HCT116 (cell line): ENCODE measurements around the gene LPAR3. TPM values are rescaled to one million over a fixed set of nuclear protein-coding genes. Genes with fewer than 3 reads are reported as not detected.

ENCODE experiments used
- ATAC-seq: fragments of 200-7000 bp; cut with Tn5 transposase; 2 replicates; pipeline ENCODE4 v1.9.1; 2020; ENCODE audit warnings: mild to moderate bottlenecking, moderate library complexity
- BruUV-seq: library from RNA; stranded (reverse); fragments of 400-500 nt; replicated peaks from 2 replicates; lab custom pipeline; 2021; lab: Mats Ljungman, UMichigan
- CTCF ChIA-PET: fragments of 300-600 bp; sonication (Branson Sonifier 250); formaldehyde crosslinking; loops from one replicate; lab custom pipeline; 2021; ENCODE audit warnings: antibody characterized with exemption; lab: Charles Lee
- POLR2A ChIA-PET: fragments of 300-600, 350-600 bp; sonication (Branson Sonifier 250); formaldehyde crosslinking; loops from one replicate; lab custom pipeline; 2021; ENCODE audit warnings: antibody characterized with exemption; lab: Charles Lee
- RAD21 ChIA-PET, 2 experiments: fragments of 300-600 bp; sonication (Branson Sonifier 250); formaldehyde crosslinking; loops; one replicate each; lab custom pipeline; 2023; ENCODE audit warnings: low total read pairs in 2 of 2; ENCODE audit not compliant: uncharacterized antibody in 2 of 2, unreplicated experiment in 2 of 2, low non-redundant PET in 1 of 2; lab: Charles Lee
- DNase-seq: peaks from one replicate; pipeline ENCODE4 v3.0.0-alpha.2; 2010; ENCODE audit warnings: low read depth, low spot score
- H2AFZ ChIP-seq: fragments of 200-600 bp; shearing (Covaris generic), sonication (generic); 2 replicates; pipeline ENCODE4 v1.6.1; 2017; ENCODE audit warnings: low read depth, mixed run types, mixed read lengths, antibody characterized with exemption, low read length; ENCODE audit not compliant: poor library complexity, severe bottlenecking
- H3K27ac ChIP-seq: 2 replicates; pipeline ENCODE4 v1.5.1; 2012; ENCODE audit warnings: low read depth, low read length
- H3K27me3 ChIP-seq: fragments of 200-600 bp; sonication (generic); 2 replicates; pipeline ENCODE4 v1.6.1; 2016; ENCODE audit warnings: mixed run types, low read length, mixed read lengths; ENCODE audit not compliant: insufficient read depth
- H3K36me3 ChIP-seq, 2 experiments: fragments of 200-500 bp in 1 of 2; fragments of 200-600 bp in 1 of 2; sonication (Bioruptor generic) in 1 of 2; sonication (generic) in 1 of 2; 2 replicates each; pipeline versions ENCODE4 v1.5.1 to v1.6.1; 2014 to 2016; ENCODE audit warnings: low read length in 2 of 2, inconsistent platforms in 1 of 2, mixed read lengths in 1 of 2, mixed run types in 1 of 2; ENCODE audit not compliant: insufficient read depth in 2 of 2, control insufficient read depth in 1 of 2
- H3K4me1 ChIP-seq, 2 experiments: fragments of 200-600 bp in 1 of 2; sonication (generic) in 1 of 2; 2 replicates each; pipeline versions ENCODE4 v1.5.1 to v1.6.1; 2012 to 2017; ENCODE audit warnings: low read length in 2 of 2, inconsistent platforms in 1 of 2, mild to moderate bottlenecking in 1 of 2, mixed read lengths in 1 of 2, mixed run types in 1 of 2, moderate library complexity in 1 of 2; ENCODE audit not compliant: insufficient read depth in 2 of 2, control insufficient read depth in 1 of 2
- H3K4me2 ChIP-seq: fragments of 200-600 bp; sonication (generic); 2 replicates; pipeline ENCODE4 v1.6.1; 2017; ENCODE audit warnings: mixed run types, low read length, mixed read lengths
- H3K4me3 ChIP-seq, 2 experiments: fragments of 200-600 bp in 1 of 2; sonication (generic) in 1 of 2; replicated peaks in 1 of 2; 2 replicates each; pipeline ENCODE4 v1.5.1; 2011 to 2016; ENCODE audit warnings: low read length in 2 of 2, control low read depth in 1 of 2, low read depth in 1 of 2, mild to moderate bottlenecking in 1 of 2, mixed read lengths in 1 of 2, mixed run types in 1 of 2
- H3K79me2 ChIP-seq: fragments of 200-600 bp; sonication (generic); 2 replicates; pipeline ENCODE4 v1.6.1; 2017; ENCODE audit warnings: mild to moderate bottlenecking, mixed run types, low read length, moderate library complexity, mixed read lengths; ENCODE audit not compliant: insufficient read depth
- H3K9ac ChIP-seq: fragments of 200-600 bp; sonication (generic); 2 replicates; pipeline ENCODE4 v1.6.1; 2016; ENCODE audit warnings: low read length, mixed read lengths
- H3K9me2 ChIP-seq: fragments of 200-600 bp; sonication (generic), shearing (Covaris generic); 2 replicates; pipeline ENCODE4 v1.6.1; 2017; ENCODE audit warnings: mixed run types, mild to moderate bottlenecking, moderate library complexity; ENCODE audit not compliant: insufficient read depth
- H3K9me3 ChIP-seq, 2 experiments: fragments of 200-500 bp in 1 of 2; fragments of 200-600 bp in 1 of 2; sonication (Bioruptor generic) in 1 of 2; sonication (generic) in 1 of 2; 2 replicates each; pipeline ENCODE4 v1.6.1; 2014 to 2017; ENCODE audit warnings: low read length in 2 of 2, mixed read lengths in 2 of 2, inconsistent platforms in 1 of 2, low read depth in 1 of 2, mild to moderate bottlenecking in 1 of 2, mixed run types in 1 of 2, moderate library complexity in 1 of 2; ENCODE audit not compliant: control insufficient read depth in 1 of 2, insufficient read depth in 1 of 2
- H4K20me1 ChIP-seq: fragments of 200-600 bp; sonication (generic), shearing (Covaris generic); 2 replicates; pipeline ENCODE4 v1.6.1; 2017; ENCODE audit warnings: mixed run types, mild to moderate bottlenecking, moderate library complexity; ENCODE audit not compliant: insufficient read depth
- ATF3 ChIP-seq: IDR thresholded peaks from 2 replicates; pipeline ENCODE4 v1.6.1; 2012
- CEBPB ChIP-seq: IDR thresholded peaks from 2 replicates; pipeline ENCODE4 v1.6.1; 2012; ENCODE audit warnings: low read depth
- CTCF ChIP-seq, 3 experiments: fragments of 200-600 bp in 1 of 3; sonication (generic) in 1 of 3; IDR thresholded peaks in 2 of 3; conservative IDR thresholded peaks in 1 of 3; 2 replicates each; pipeline ENCODE4 v1.5.1; 2012 to 2017; ENCODE audit warnings: low read depth in 2 of 3, low read length in 2 of 3, antibody characterized with exemption in 1 of 3, borderline replicate concordance in 1 of 3, control low read depth in 1 of 3, mild to moderate bottlenecking in 1 of 3, mixed read lengths in 1 of 3, mixed run types in 1 of 3, moderate library complexity in 1 of 3; ENCODE audit not compliant: insufficient read depth in 1 of 3
- ELF1 ChIP-seq: IDR thresholded peaks from 2 replicates; pipeline ENCODE4 v1.6.1; 2012; ENCODE audit warnings: low read depth, borderline replicate concordance
- EZH2 ChIP-seq: fragments of 200-600 bp; sonication (generic); IDR thresholded peaks from 2 replicates; pipeline ENCODE4 v1.6.1; 2017; ENCODE audit warnings: antibody characterized with exemption, mixed run types
- FOSL1 ChIP-seq: IDR thresholded peaks from 2 replicates; pipeline ENCODE4 v1.6.1; 2012; ENCODE audit warnings: low read depth
- JUND ChIP-seq: IDR thresholded peaks from 2 replicates; pipeline ENCODE4 v1.6.1; 2012
- MAX ChIP-seq: IDR thresholded peaks from 2 replicates; pipeline ENCODE4 v1.6.1; 2012
- RAD21 ChIP-seq: IDR thresholded peaks from 2 replicates; pipeline ENCODE4 v1.6.1; 2012; ENCODE audit warnings: low read depth, mild to moderate bottlenecking
- REST ChIP-seq: IDR thresholded peaks from 2 replicates; pipeline ENCODE4 v1.6.1; 2012; ENCODE audit warnings: low read depth
- SIN3A ChIP-seq: IDR thresholded peaks from 2 replicates; pipeline ENCODE4 v1.6.1; 2012; ENCODE audit warnings: low read depth
- SP1 ChIP-seq: IDR thresholded peaks from 2 replicates; pipeline ENCODE4 v1.6.1; 2012; ENCODE audit warnings: low read depth
- YY1 ChIP-seq: IDR thresholded peaks from 2 replicates; pipeline ENCODE4 v1.6.1; 2011; ENCODE audit warnings: low read length, low read depth, moderate library complexity, mild to moderate bottlenecking; ENCODE audit not compliant: insufficient replicate concordance; ENCODE audit errors: extremely low read depth
- ZFX ChIP-seq: fragments of 450-650 bp; IDR thresholded peaks from 2 replicates; pipeline ENCODE4 v1.6.1; 2017
- intact Hi-C: fragments of 100-400 bp; cut with micrococcal nuclease; formaldehyde crosslinking; loops from 2 replicates; pipeline ENCODE4 v1.10.0; 2022
- total RNA-seq: library from RNA; stranded (reverse); gene quantifications from one replicate; pipeline ENCODE4 v1.2.1, GENCODE V29; 2021; ENCODE audit not compliant: unreplicated experiment

Gene LPAR3
- total RNA-seq, 1 experiment from 2014 or later = 27.2 TPM

- Histone ChIP-seq H3K4me1 (no peaks in the 10 kb centered on the region), H3K4me3 (no peak overlapping the region), H3K27me3 (no peaks in the 10 kb centered on the region), H2AFZ (no peak overlapping the region), H3K36me3 (peaks cover 2 to 8% of the 10 kb centered on the region in 2 experiments; a peak in 2 of 4 replicates), H4K20me1 (no peaks in the 10 kb centered on the region), H3K9me2 (no peaks in the 10 kb centered on the region), H3K9me3 (no peaks in the 10 kb centered on the region), H3K9ac (no peak overlapping the region), H3K79me2 (no peaks in the 10 kb centered on the region; the same call in 1 of the 2 replicates), H3K4me2 (no peak overlapping the region), H3K27ac (no peak overlapping the region)
- ChIA-PET CTCF (no interaction called here), POLR2A (interaction anchor here (0.7 kb wide), 1 partner anchor 29 kb away, joined by 3 read pairs; no protein-coding TSS in a partner anchor), RAD21 (no interaction called here)
- intact Hi-C loops = no loop called here
- DNase-seq (no peak), ATAC-seq (no peak)
- TF ChIP-seq EZH2 (no peak), SP1 (no peak), SIN3A (no peak), ELF1 (no peak), JUND (no peak), MAX (no peak), ATF3 (no peak), CTCF (IDR thresholded peaks at IDR 0.05 in 2 of 3, conservative IDR thresholded peaks at IDR 0.05 in 1 of 3; ENCODE audit: borderline replicate concordance in 1 of 3, insufficient read depth in 1 of 3, low read depth in 2 of 3, low read length in 2 of 3) (no peak), RAD21 (no peak), REST (no peak), YY1 (no peak), ZFX (no peak), CEBPB (no peak), FOSL1 (no peak)
- no TSS peak for BruUV-seq
Observed at GRCh38 chr1:84862810-84863251, 30.2 kb downstream of the LPAR3 start.
